H1 (cell line): ENCODE results near the gene KDM4E. TPM values are rescaled to one million over a fixed set of nuclear protein-coding genes. Genes with fewer than 3 reads are reported as not detected.

ENCODE experiments used
- polyA plus RNA-seq, 7 experiments: library from polyadenylated mRNA; depleted of rRNA in 3 of 7; stranded (reverse) in 5 of 7; unstranded in 2 of 7; fragments of >200 nt in 5 of 7; fragments of 200-250 nt in 2 of 7; gene quantifications; 1 replicate in 5 of 7; 2 replicates in 1 of 7; 4 replicates in 1 of 7; pipeline versions ENCODE4 v1.2.1 to v1.2.3, GENCODE V29; 2011 to 2013; ENCODE audit warnings: missing spikeins in 2 of 7, mixed read lengths in 2 of 7
- total RNA-seq: library from RNA; stranded (reverse); fragmentation: NEBNext Ultra II Directional; extraction: Animal tissue kit (Norgen Biotek cat#: 25700); gene quantifications from 2 replicates; pipeline ENCODE4 v1.2.1, GENCODE V29; 2021
- TF ChIP-seq, protein P1 (sequence below): IDR thresholded peaks from 2 replicates; pipeline ENCODE4 v1.6.1; 2011; ENCODE audit warnings: low read length, improper control_type of control experiment

The KDM4E gene
- total and polyA plus RNA-seq, 2 of the 8 experiments (the other 6 are each of a cell fraction or from before 2014, with no cell fraction given) = not detected

DNA sequence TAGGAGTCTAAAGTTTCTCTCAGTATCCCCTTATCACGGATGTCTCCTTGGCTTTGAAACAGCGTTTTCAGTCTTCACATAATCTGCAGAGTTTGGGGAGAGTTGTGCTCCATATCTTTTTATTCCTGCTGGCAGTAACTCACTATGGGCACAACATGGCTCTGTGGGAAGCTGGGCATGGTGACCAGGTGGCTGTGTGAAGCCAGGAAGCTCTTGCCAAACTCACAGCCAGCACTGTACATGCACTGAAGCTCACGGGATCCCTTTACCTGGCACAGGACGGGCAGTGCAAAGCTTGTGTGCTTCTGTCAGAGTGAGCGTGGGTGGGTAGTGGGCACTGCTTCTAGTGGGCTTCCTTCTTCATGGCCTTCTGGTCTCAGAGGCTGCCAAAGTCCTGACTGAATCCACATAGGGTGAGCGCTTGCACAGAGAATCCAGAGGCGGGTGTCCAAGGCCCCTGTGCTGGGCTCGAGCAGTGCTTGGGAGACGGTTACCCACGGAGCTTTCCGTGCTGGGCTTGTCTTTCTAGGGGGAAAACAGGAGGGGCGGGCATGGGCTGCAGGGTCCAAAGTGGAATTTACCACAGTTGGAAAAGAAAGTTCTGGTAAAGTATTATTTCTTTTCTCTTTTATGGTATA, 10.8 kb upstream of the KDM4E start (continued):
- TF ChIP-seq, protein P1, sequence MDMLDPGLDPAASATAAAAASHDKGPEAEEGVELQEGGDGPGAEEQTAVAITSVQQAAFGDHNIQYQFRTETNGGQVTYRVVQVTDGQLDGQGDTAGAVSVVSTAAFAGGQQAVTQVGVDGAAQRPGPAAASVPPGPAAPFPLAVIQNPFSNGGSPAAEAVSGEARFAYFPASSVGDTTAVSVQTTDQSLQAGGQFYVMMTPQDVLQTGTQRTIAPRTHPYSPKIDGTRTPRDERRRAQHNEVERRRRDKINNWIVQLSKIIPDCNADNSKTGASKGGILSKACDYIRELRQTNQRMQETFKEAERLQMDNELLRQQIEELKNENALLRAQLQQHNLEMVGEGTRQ = no peak
